HCT116 (cell line): ENCODE results near the gene PLD2. TPM values are rescaled to one million over a fixed set of nuclear protein-coding genes. Genes with fewer than 3 reads are reported as not detected.

ENCODE experiments used
- ATAC-seq: fragments of 200-7000 bp; cut with Tn5 transposase; 2 replicates; pipeline ENCODE4 v1.9.1; 2020; ENCODE audit warnings: mild to moderate bottlenecking, moderate library complexity
- BruUV-seq: library from RNA; stranded (reverse); fragments of 400-500 nt; replicated peaks from 2 replicates; lab custom pipeline; 2021; lab: Mats Ljungman, UMichigan
- CTCF ChIA-PET: fragments of 300-600 bp; sonication (Branson Sonifier 250); formaldehyde crosslinking; loops from one replicate; lab custom pipeline; 2021; ENCODE audit warnings: antibody characterized with exemption; lab: Charles Lee
- POLR2A ChIA-PET: fragments of 300-600, 350-600 bp; sonication (Branson Sonifier 250); formaldehyde crosslinking; loops from one replicate; lab custom pipeline; 2021; ENCODE audit warnings: antibody characterized with exemption; lab: Charles Lee
- RAD21 ChIA-PET, 2 experiments: fragments of 300-600 bp; sonication (Branson Sonifier 250); formaldehyde crosslinking; loops; one replicate each; lab custom pipeline; 2023; ENCODE audit warnings: low total read pairs in 2 of 2; ENCODE audit not compliant: uncharacterized antibody in 2 of 2, unreplicated experiment in 2 of 2, low non-redundant PET in 1 of 2; lab: Charles Lee
- DNase-seq: peaks from one replicate; pipeline ENCODE4 v3.0.0-alpha.2; 2010; ENCODE audit warnings: low read depth, low spot score
- H2AFZ ChIP-seq: fragments of 200-600 bp; shearing (Covaris generic), sonication (generic); 2 replicates; pipeline ENCODE4 v1.6.1; 2017; ENCODE audit warnings: low read depth, mixed run types, mixed read lengths, antibody characterized with exemption, low read length; ENCODE audit not compliant: poor library complexity, severe bottlenecking
- H3K27ac ChIP-seq: 2 replicates; pipeline ENCODE4 v1.5.1; 2012; ENCODE audit warnings: low read depth, low read length
- H3K27me3 ChIP-seq: fragments of 200-600 bp; sonication (generic); 2 replicates; pipeline ENCODE4 v1.6.1; 2016; ENCODE audit warnings: mixed run types, low read length, mixed read lengths; ENCODE audit not compliant: insufficient read depth
- H3K36me3 ChIP-seq, 2 experiments: fragments of 200-500 bp in 1 of 2; fragments of 200-600 bp in 1 of 2; sonication (Bioruptor generic) in 1 of 2; sonication (generic) in 1 of 2; 2 replicates each; pipeline versions ENCODE4 v1.5.1 to v1.6.1; 2014 to 2016; ENCODE audit warnings: low read length in 2 of 2, inconsistent platforms in 1 of 2, mixed read lengths in 1 of 2, mixed run types in 1 of 2; ENCODE audit not compliant: insufficient read depth in 2 of 2, control insufficient read depth in 1 of 2
- H3K4me1 ChIP-seq, 2 experiments: fragments of 200-600 bp in 1 of 2; sonication (generic) in 1 of 2; 2 replicates each; pipeline versions ENCODE4 v1.5.1 to v1.6.1; 2012 to 2017; ENCODE audit warnings: low read length in 2 of 2, inconsistent platforms in 1 of 2, mild to moderate bottlenecking in 1 of 2, mixed read lengths in 1 of 2, mixed run types in 1 of 2, moderate library complexity in 1 of 2; ENCODE audit not compliant: insufficient read depth in 2 of 2, control insufficient read depth in 1 of 2
- H3K4me2 ChIP-seq: fragments of 200-600 bp; sonication (generic); 2 replicates; pipeline ENCODE4 v1.6.1; 2017; ENCODE audit warnings: mixed run types, low read length, mixed read lengths
- H3K4me3 ChIP-seq, 2 experiments: fragments of 200-600 bp in 1 of 2; sonication (generic) in 1 of 2; replicated peaks in 1 of 2; 2 replicates each; pipeline ENCODE4 v1.5.1; 2011 to 2016; ENCODE audit warnings: low read length in 2 of 2, control low read depth in 1 of 2, low read depth in 1 of 2, mild to moderate bottlenecking in 1 of 2, mixed read lengths in 1 of 2, mixed run types in 1 of 2
- H3K79me2 ChIP-seq: fragments of 200-600 bp; sonication (generic); 2 replicates; pipeline ENCODE4 v1.6.1; 2017; ENCODE audit warnings: mild to moderate bottlenecking, mixed run types, low read length, moderate library complexity, mixed read lengths; ENCODE audit not compliant: insufficient read depth
- H3K9ac ChIP-seq: fragments of 200-600 bp; sonication (generic); 2 replicates; pipeline ENCODE4 v1.6.1; 2016; ENCODE audit warnings: low read length, mixed read lengths
- H3K9me2 ChIP-seq: fragments of 200-600 bp; sonication (generic), shearing (Covaris generic); 2 replicates; pipeline ENCODE4 v1.6.1; 2017; ENCODE audit warnings: mixed run types, mild to moderate bottlenecking, moderate library complexity; ENCODE audit not compliant: insufficient read depth
- H3K9me3 ChIP-seq, 2 experiments: fragments of 200-500 bp in 1 of 2; fragments of 200-600 bp in 1 of 2; sonication (Bioruptor generic) in 1 of 2; sonication (generic) in 1 of 2; 2 replicates each; pipeline ENCODE4 v1.6.1; 2014 to 2017; ENCODE audit warnings: low read length in 2 of 2, mixed read lengths in 2 of 2, inconsistent platforms in 1 of 2, low read depth in 1 of 2, mild to moderate bottlenecking in 1 of 2, mixed run types in 1 of 2, moderate library complexity in 1 of 2; ENCODE audit not compliant: control insufficient read depth in 1 of 2, insufficient read depth in 1 of 2
- H4K20me1 ChIP-seq: fragments of 200-600 bp; sonication (generic), shearing (Covaris generic); 2 replicates; pipeline ENCODE4 v1.6.1; 2017; ENCODE audit warnings: mixed run types, mild to moderate bottlenecking, moderate library complexity; ENCODE audit not compliant: insufficient read depth
- YY1 ChIP-seq: IDR thresholded peaks from 2 replicates; pipeline ENCODE4 v1.6.1; 2011; ENCODE audit warnings: low read length, low read depth, moderate library complexity, mild to moderate bottlenecking; ENCODE audit not compliant: insufficient replicate concordance; ENCODE audit errors: extremely low read depth
- intact Hi-C: fragments of 100-400 bp; cut with micrococcal nuclease; formaldehyde crosslinking; loops from 2 replicates; pipeline ENCODE4 v1.10.0; 2022
- total RNA-seq: library from RNA; stranded (reverse); gene quantifications from one replicate; pipeline ENCODE4 v1.2.1, GENCODE V29; 2021; ENCODE audit not compliant: unreplicated experiment
- TF ChIP-seq, protein P1 (sequence below): IDR thresholded peaks from 2 replicates; pipeline ENCODE4 v1.6.1; 2012; ENCODE audit warnings: low read depth

Gene PLD2
- total RNA-seq, 1 experiment from 2014 or later: 47.7 TPM

DNA sequence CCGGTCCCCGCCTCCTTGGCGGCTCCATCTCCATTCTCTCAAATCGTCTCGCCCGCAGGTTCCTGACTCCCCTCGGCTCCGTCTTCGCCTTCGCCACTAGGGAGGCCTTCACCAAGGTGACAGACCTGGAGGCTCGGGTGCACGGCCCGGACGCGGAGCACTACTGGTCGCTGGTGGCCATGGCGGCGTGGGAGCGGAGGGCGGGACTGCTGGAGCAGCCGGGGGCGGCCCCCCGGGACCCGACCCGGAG lies 17.3 kb upstream of the PLD2 start:
- RAD21 ChIA-PET: interaction anchor here (1.4 to 1.5 kb wide), 2 partner anchors 58 to 79 kb away, joined by 4 to 6 read pairs; partner anchors contain the start of genes ARRB2 (in 1 of the 2) and MED11 (in 1 of the 2)
- Histone ChIP-seq H3K9me3 (no peaks in the 10 kb centered on the region), H3K36me3 (no peaks in the 10 kb centered on the region), H3K9ac (peak overlapping the region; percentile 79), H4K20me1 (no peaks in the 10 kb centered on the region), H3K4me2 (peak overlapping the region; percentile 92), H3K79me2 (peaks cover 8% of the 10 kb centered on the region; the same call in 1 of the 2 replicates), H3K4me3 (peak overlapping the region; percentile 61 to 66), H3K27ac (peak overlapping the region; percentile 98)
- ATAC-seq (no peak), DNase-seq (peak; percentile 32)
- POLR2A ChIA-PET: interaction anchor here (1.3 kb wide), 1 partner anchor 17 kb away, joined by 5 read pairs; the partner anchor contains the start of gene PLD2
- intact Hi-C loops: no loop called here
- CTCF ChIA-PET: interaction anchor here (1.2 to 3.6 kb wide), 12 partner anchors 11 to 223 kb away, joined by 3 to 19 read pairs (median 6); partner anchors contain the start of genes ARRB2, CHRNE, MED11 and PLD2
- peak; percentile 8 for TF ChIP-seq YY1
- TF ChIP-seq, protein P1, sequence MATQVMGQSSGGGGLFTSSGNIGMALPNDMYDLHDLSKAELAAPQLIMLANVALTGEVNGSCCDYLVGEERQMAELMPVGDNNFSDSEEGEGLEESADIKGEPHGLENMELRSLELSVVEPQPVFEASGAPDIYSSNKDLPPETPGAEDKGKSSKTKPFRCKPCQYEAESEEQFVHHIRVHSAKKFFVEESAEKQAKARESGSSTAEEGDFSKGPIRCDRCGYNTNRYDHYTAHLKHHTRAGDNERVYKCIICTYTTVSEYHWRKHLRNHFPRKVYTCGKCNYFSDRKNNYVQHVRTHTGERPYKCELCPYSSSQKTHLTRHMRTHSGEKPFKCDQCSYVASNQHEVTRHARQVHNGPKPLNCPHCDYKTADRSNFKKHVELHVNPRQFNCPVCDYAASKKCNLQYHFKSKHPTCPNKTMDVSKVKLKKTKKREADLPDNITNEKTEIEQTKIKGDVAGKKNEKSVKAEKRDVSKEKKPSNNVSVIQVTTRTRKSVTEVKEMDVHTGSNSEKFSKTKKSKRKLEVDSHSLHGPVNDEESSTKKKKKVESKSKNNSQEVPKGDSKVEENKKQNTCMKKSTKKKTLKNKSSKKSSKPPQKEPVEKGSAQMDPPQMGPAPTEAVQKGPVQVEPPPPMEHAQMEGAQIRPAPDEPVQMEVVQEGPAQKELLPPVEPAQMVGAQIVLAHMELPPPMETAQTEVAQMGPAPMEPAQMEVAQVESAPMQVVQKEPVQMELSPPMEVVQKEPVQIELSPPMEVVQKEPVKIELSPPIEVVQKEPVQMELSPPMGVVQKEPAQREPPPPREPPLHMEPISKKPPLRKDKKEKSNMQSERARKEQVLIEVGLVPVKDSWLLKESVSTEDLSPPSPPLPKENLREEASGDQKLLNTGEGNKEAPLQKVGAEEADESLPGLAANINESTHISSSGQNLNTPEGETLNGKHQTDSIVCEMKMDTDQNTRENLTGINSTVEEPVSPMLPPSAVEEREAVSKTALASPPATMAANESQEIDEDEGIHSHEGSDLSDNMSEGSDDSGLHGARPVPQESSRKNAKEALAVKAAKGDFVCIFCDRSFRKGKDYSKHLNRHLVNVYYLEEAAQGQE: no peak
- TF ChIP-seq, all 23 proteins: peak for 1
- BruUV-seq: no TSS peak
- H3K27me3 ChIP-seq: no peaks in the 10 kb centered on the region
- no peaks in the 10 kb centered on the region for H3K9me2 ChIP-seq
- H3K4me1 ChIP-seq: peaks cover 25 to 36% of the 10 kb centered on the region in 2 experiments
- H2AFZ ChIP-seq: no peak overlapping the region
